Liver (tissue), 9 donors: ENCODE results near the gene ZNF318. TPM values are rescaled to one million over a fixed set of nuclear protein-coding genes. Genes with fewer than 3 reads are reported as not detected.
"Not testable (repeated sequence)": the region's sequence is repeated elsewhere in the genome, so short reads cannot be mapped to it uniquely, and the experiment has no call there.

ENCODE experiments used
- DNase-seq: peaks from one replicate; pipeline ENCODE4 v3.0.0-alpha.2; 2017; ENCODE audit warnings: low spot score
- H3K27ac ChIP-seq, 2 donors: one replicate each; pipeline ENCODE4 v1.7.0; 2013; ENCODE audit warnings: inconsistent platforms in 2 of 2, low read length in 2 of 2, control low read depth in 1 of 2, low read depth in 1 of 2, mild to moderate bottlenecking in 1 of 2
- H3K27me3 ChIP-seq, 4 donors: one replicate each; pipeline versions ENCODE4 v1.6.1 to v1.7.0; 2013; ENCODE audit warnings: low read length in 3 of 4, inconsistent platforms in 1 of 4, mild to moderate bottlenecking in 1 of 4, moderate library complexity in 1 of 4; ENCODE audit not compliant: control insufficient read depth in 4 of 4, insufficient read depth in 4 of 4
- H3K36me3 ChIP-seq, 4 donors: one replicate each; pipeline versions ENCODE4 v1.6.1 to v1.7.0; 2013; ENCODE audit warnings: low read length in 3 of 4, mild to moderate bottlenecking in 3 of 4, low read depth in 1 of 4, moderate library complexity in 1 of 4; ENCODE audit not compliant: control insufficient read depth in 4 of 4, insufficient read depth in 3 of 4
- H3K4me1 ChIP-seq, 4 donors: one replicate each; pipeline versions ENCODE4 v1.6.1 to v1.7.0; 2013; ENCODE audit warnings: low read length in 3 of 4, mild to moderate bottlenecking in 3 of 4, moderate library complexity in 1 of 4; ENCODE audit not compliant: control insufficient read depth in 4 of 4, insufficient read depth in 4 of 4
- H3K4me3 ChIP-seq, 3 donors: one replicate each; pipeline versions ENCODE4 v1.6.1 to v1.7.0; 2013; ENCODE audit warnings: low read length in 3 of 3, control low read depth in 1 of 3, low read depth in 1 of 3, mild to moderate bottlenecking in 1 of 3
- H3K9ac ChIP-seq, 2 donors: one replicate each; pipeline ENCODE4 v1.7.0; 2013; ENCODE audit warnings: low read length in 2 of 2, mild to moderate bottlenecking in 2 of 2, moderate library complexity in 2 of 2, control low read depth in 1 of 2, low read depth in 1 of 2
- H3K9me3 ChIP-seq, 4 donors: one replicate each; pipeline versions ENCODE4 v1.6.1 to v1.7.0; 2013; ENCODE audit warnings: low read length in 3 of 4; ENCODE audit not compliant: control insufficient read depth in 4 of 4
- ATF3 ChIP-seq: IDR thresholded peaks from 2 replicates; pipeline ENCODE4 v1.6.1; 2016; ENCODE audit warnings: antibody characterized with exemption
- CTCF ChIP-seq: fragments of 150-350 bp; IDR thresholded peaks from 2 replicates; pipeline ENCODE4 v1.5.1; 2017; ENCODE audit warnings: improper control_type of control experiment, low read depth, low read length; ENCODE audit not compliant: missing input control
- EGR1 ChIP-seq, 2 donors: IDR thresholded peaks; 2 replicates each; pipeline ENCODE4 v1.6.1; 2016 to 2018; ENCODE audit warnings: antibody characterized with exemption in 2 of 2, low read depth in 2 of 2
- FOXA1 ChIP-seq: IDR thresholded peaks from 2 replicates; pipeline ENCODE4 v1.6.1; 2016; ENCODE audit warnings: antibody characterized with exemption
- FOXA2 ChIP-seq: IDR thresholded peaks from 2 replicates; pipeline ENCODE4 v1.6.1; 2016; ENCODE audit warnings: antibody characterized with exemption
- GABPA ChIP-seq, 2 donors: IDR thresholded peaks in 1 of 2; conservative IDR thresholded peaks in 1 of 2; 2 replicates each; pipeline ENCODE4 v1.6.1; 2016; ENCODE audit warnings: antibody characterized with exemption in 2 of 2, mild to moderate bottlenecking in 1 of 2, moderate library complexity in 1 of 2
- HNF4A ChIP-seq, 2 donors: conservative IDR thresholded peaks; 2 replicates each; pipeline ENCODE4 v1.6.1; 2016; ENCODE audit warnings: antibody characterized with exemption in 2 of 2, mild to moderate bottlenecking in 2 of 2
- HNF4G ChIP-seq: IDR thresholded peaks from 2 replicates; pipeline ENCODE4 v1.6.1; 2016; ENCODE audit warnings: antibody characterized with exemption
- JUND ChIP-seq, 2 donors: IDR thresholded peaks; 2 replicates each; pipeline ENCODE4 v1.6.1; 2016; ENCODE audit warnings: antibody characterized with exemption in 2 of 2
- NR2F2 ChIP-seq: IDR thresholded peaks from 2 replicates; pipeline ENCODE4 v1.6.1; 2016; ENCODE audit warnings: antibody characterized with exemption
- RAD21 ChIP-seq, 2 donors: IDR thresholded peaks; 2 replicates each; pipeline ENCODE4 v1.6.1; 2016; ENCODE audit warnings: antibody characterized with exemption in 2 of 2, mild to moderate bottlenecking in 2 of 2
- REST ChIP-seq: IDR thresholded peaks from 2 replicates; pipeline ENCODE4 v1.6.1; 2016; ENCODE audit warnings: antibody characterized with exemption, mild to moderate bottlenecking
- TAF1 ChIP-seq: conservative IDR thresholded peaks from 2 replicates; pipeline ENCODE4 v1.6.1; 2016; ENCODE audit warnings: antibody characterized with exemption, mild to moderate bottlenecking
- YY1 ChIP-seq: IDR thresholded peaks from 2 replicates; pipeline ENCODE4 v1.6.1; 2016; ENCODE audit warnings: antibody characterized with exemption, mild to moderate bottlenecking
- ZBTB33 ChIP-seq: IDR thresholded peaks from 2 replicates; pipeline ENCODE4 v1.6.1; 2016; ENCODE audit warnings: antibody characterized with exemption
- WGBS: extraction: QIAGEN DNeasy Blood & Tissue Kit; methylation state at CpG from one replicate; pipeline ENCODE4 v1.1.7; 2013; 5-methylcytosine and 5-hydroxymethylcytosine counted together
- polyA plus RNA-seq, 2 donors: library from polyadenylated mRNA; stranded (reverse) in 1 of 2; unstranded in 1 of 2; fragments of 200-250 nt in 1 of 2; fragments of >200 nt in 1 of 2; fragmentation: Nextera tagmentation in 1 of 2; extraction: Ambion mirVana in 1 of 2; gene quantifications; one replicate each; pipeline versions ENCODE4 v1.2.1 to v1.2.3, GENCODE V29; 2013 to 2015
- total RNA-seq, 2 donors: library from RNA; depleted of rRNA; stranded (reverse); fragments of >200 nt; gene quantifications; one replicate each; pipeline ENCODE4 v1.2.3, GENCODE V29; 2014
- donor health status: healthy.
- donor health status: healthy.
- donor health status: healthy.
- donor health status: healthy.
- donor health status: healthy.

ZNF318 gene
- total and polyA plus RNA-seq, 4 donors: 3.6 to 9.1 (median 4.2) TPM

- H3K4me1 ChIP-seq: peaks cover 12 to 60% (median 45%) of the 10 kb centered on the region in 4 donors
- H3K27ac ChIP-seq: no peak overlapping the region
- H3K9me3 ChIP-seq: no peaks in the 10 kb centered on the region
- peaks cover 5 to 19% (median 10%) of the 10 kb centered on the region in 4 donors for H3K36me3 ChIP-seq
- H3K4me3 ChIP-seq: no peak overlapping the region
- DNase-seq: no peak
- TF ChIP-seq REST: no peak
- TF ChIP-seq FOXA2: no peak
- no peak for TF ChIP-seq GABPA (IDR thresholded peaks at IDR 0.05 in 1 of 2, conservative IDR thresholded peaks at IDR 0.05 in 1 of 2)
- no peak for TF ChIP-seq EGR1 (IDR thresholded peaks at IDR 0.05; ENCODE audit: low read depth in 2 of 2)
- no peak for TF ChIP-seq NR2F2
- TF ChIP-seq ATF3: no peak
- WGBS: 83% methylated on average over 3 of the region's 3 CpGs
- H3K27me3 ChIP-seq: no peaks in the 10 kb centered on the region
- no peak overlapping the region for H3K9ac ChIP-seq
Observed at GRCh38 chr6:43304361-43304760, 65.1 kb downstream of the ZNF318 start.

GRCh38 chr6:43303751-43304331, 65.6 kb downstream of the ZNF318 start:
- Histone ChIP-seq H3K4me1 (peaks cover 12 to 60% (median 43%) of the 10 kb centered on the region in 4 donors), H3K27ac (no peak overlapping the region), H3K4me3 (no peak overlapping the region), H3K36me3 (peaks cover 5 to 19% (median 10%) of the 10 kb centered on the region in 4 donors), H3K9ac (no peak overlapping the region), H3K9me3 (no peaks in the 10 kb centered on the region), H3K27me3 (no peaks in the 10 kb centered on the region)
- TF ChIP-seq REST: no peak
- no peak for TF ChIP-seq RAD21 (IDR thresholded peaks at IDR 0.05)
- no peak for TF ChIP-seq EGR1 (IDR thresholded peaks at IDR 0.05; ENCODE audit: low read depth in 2 of 2)
- no peak for TF ChIP-seq GABPA (IDR thresholded peaks at IDR 0.05 in 1 of 2, conservative IDR thresholded peaks at IDR 0.05 in 1 of 2)
- no peak for TF ChIP-seq FOXA1
- TF ChIP-seq CTCF: no peak
- TF ChIP-seq HNF4G: no peak
- TF ChIP-seq NR2F2: no peak
- no peak for TF ChIP-seq TAF1
- no peak for TF ChIP-seq YY1
- no peak for TF ChIP-seq ATF3
- TF ChIP-seq ZBTB33: no peak
- no peak for TF ChIP-seq JUND (IDR thresholded peaks at IDR 0.05)
- no peak for TF ChIP-seq HNF4A (conservative IDR thresholded peaks at IDR 0.05)
- no peak for DNase-seq
- WGBS: 85% methylated on average over 8 of the region's 8 CpGs

GRCh38 chr6:43303006-43303405, 66.4 kb downstream of the ZNF318 start:
- H3K9ac ChIP-seq, H3K27ac ChIP-seq, H3K4me3 ChIP-seq, H3K9me3 ChIP-seq, DNase-seq, H3K27me3 ChIP-seq: not testable (repeated sequence)
- 78% methylated on average over 11 of the region's 11 CpGs for WGBS
- Histone ChIP-seq H3K36me3 (peaks cover 5 to 19% (median 10%) of the 10 kb centered on the region in 4 donors), H3K4me1 (peaks cover 11 to 59% (median 38%) of the 10 kb centered on the region in 4 donors)
